ENCODE data around the gene ANKRD45. TPM values are rescaled to one million over a fixed set of nuclear protein-coding genes. Genes with fewer than 3 reads are reported as not detected.

ANKRD45 gene
- 0.13 TPM in 1 of 2 replicates, not detected in the other for total RNA-seq

GRCh38 chr1:173669491-173669941, at the start of gene ANKRD45:
TSS of gene ANKRD45 (minus strand) at chr1:173669851. CDS start at chr1:173659418, 10,433 bp downstream.

GRCh38 chr1:173714759-173715537, 45.3 kb upstream of the ANKRD45 start, which contains the start of gene KLHL20:
TSS of gene KLHL20 (plus strand) at chr1:173714981. CDS start at chr1:173716044, 1,063 bp downstream.

GRCh38 chr1:173635116-173635515, 34.5 kb downstream of the ANKRD45 start, which contains the start of gene TEX50:
TSS of gene TEX50 (plus strand) at chr1:173635338. CDS start at chr1:173635522, 184 bp downstream.

GRCh38 chr1:173603056-173603591, 66.5 kb downstream of the ANKRD45 start, which contains the start of gene SLC9C2:
TSS of gene SLC9C2 (minus strand) at chr1:173603072. CDS start at chr1:173601776, 1,296 bp downstream.

Other genes starting within 250 kb of the ANKRD45 start
- 112 and 154 TPM in 2 replicates for gene PRDX6, start 192.5 kb downstream of the ANKRD45 start, total RNA-seq
- gene SLC9C2, start 66.8 kb downstream of the ANKRD45 start, total RNA-seq = under 0.01 TPM in 1 of 2 replicates, not detected in the other
- not detected in 2 replicates for gene TEX50, start 34.5 kb downstream of the ANKRD45 start, total RNA-seq
- 24.3 and 46.7 TPM in 2 replicates for gene KLHL20, start 45.1 kb upstream of the ANKRD45 start, total RNA-seq
- gene DARS2, start 154.8 kb upstream of the ANKRD45 start, total RNA-seq = 15.1 and 16.4 TPM in 2 replicates
- gene CENPL, start 155.0 kb upstream of the ANKRD45 start, total RNA-seq = 10.3 and 15.2 TPM in 2 replicates
- gene GAS5, start 198.1 kb upstream of the ANKRD45 start, total RNA-seq = 268 and 287 TPM in 2 replicates
- 2.3 and 6.2 TPM in 2 replicates for gene ZBTB37, start 198.5 kb upstream of the ANKRD45 start, total RNA-seq
- not detected in 2 replicates for gene SERPINC1, start 247.5 kb upstream of the ANKRD45 start, total RNA-seq

Measured in bladder microvascular endothelial cell (primary cell).